Large intestine (tissue), 3 donors: ENCODE measurements around the gene RAB42. TPM values are rescaled to one million over a fixed set of nuclear protein-coding genes. Genes with fewer than 3 reads are reported as not detected.

ENCODE experiments used
- DNase-seq, 2 donors: peaks; one replicate each; pipeline versions ENCODE4 v3.0.0 to v3.0.0-alpha.2; 2013
- H3K27ac ChIP-seq: one replicate; pipeline ENCODE4 v1.5.1; 2013; ENCODE audit warnings: low read length
- H3K27me3 ChIP-seq: 2 replicates; pipeline ENCODE4 v1.6.1; 2013; ENCODE audit warnings: low read length; ENCODE audit not compliant: control insufficient read depth, insufficient read depth
- H3K36me3 ChIP-seq: 2 replicates; pipeline ENCODE4 v1.6.1; 2013; ENCODE audit warnings: low read length; ENCODE audit not compliant: control insufficient read depth, insufficient read depth
- H3K4me1 ChIP-seq: one replicate; pipeline ENCODE4 v1.6.1; 2013; ENCODE audit warnings: low read length; ENCODE audit not compliant: control insufficient read depth, insufficient read depth
- H3K4me3 ChIP-seq: one replicate; pipeline ENCODE4 v1.5.1; 2013; ENCODE audit warnings: low read length
- H3K9me3 ChIP-seq: one replicate; pipeline ENCODE4 v1.6.1; 2013; ENCODE audit warnings: mild to moderate bottlenecking, low read depth, low read length, moderate library complexity; ENCODE audit not compliant: control insufficient read depth
- WGBS: methylation state at CpG from one replicate; pipeline ENCODE4 v1.1.5; 2013; ENCODE audit warnings: low lambda C conversion rate; ENCODE audit not compliant: insufficient coverage; 5-methylcytosine and 5-hydroxymethylcytosine counted together
- polyA plus RNA-seq: library from polyadenylated mRNA; unstranded; fragments of 120-200 nt; gene quantifications from one replicate; pipeline ENCODE4 v1.2.1, GENCODE V29; 2013

Gene RAB42
- polyA plus RNA-seq, 1 donor = 37.1 TPM

GRCh38 chr1:28604411-28604810, 12.3 kb downstream of the RAB42 start:
- whole genome bisulfite sequencing = 83% methylated on average over 1 of the region's 5 CpGs
- no peaks in the 10 kb centered on the region for H3K9me3 ChIP-seq
- no peak overlapping the region for H3K27ac ChIP-seq
- no peak for DNase-seq
- H3K36me3 ChIP-seq = peaks cover 45% of the 10 kb centered on the region
- H3K27me3 ChIP-seq = no peaks in the 10 kb centered on the region
- no peaks in the 10 kb centered on the region for H3K4me1 ChIP-seq
- H3K4me3 ChIP-seq = no peak overlapping the region

GRCh38 chr1:28604962-28605361, 12.9 kb downstream of the RAB42 start:
- H3K4me3 ChIP-seq = no peak overlapping the region
- no peaks in the 10 kb centered on the region for H3K27me3 ChIP-seq
- peaks cover 45% of the 10 kb centered on the region for H3K36me3 ChIP-seq
- WGBS = no CpG with 5 or more reads among the region's 6 CpGs
- no peaks in the 10 kb centered on the region for H3K9me3 ChIP-seq
- H3K4me1 ChIP-seq = no peaks in the 10 kb centered on the region
- peak in 1 of 2 donors; percentile 46 for DNase-seq
- no peak overlapping the region for H3K27ac ChIP-seq

DNA sequence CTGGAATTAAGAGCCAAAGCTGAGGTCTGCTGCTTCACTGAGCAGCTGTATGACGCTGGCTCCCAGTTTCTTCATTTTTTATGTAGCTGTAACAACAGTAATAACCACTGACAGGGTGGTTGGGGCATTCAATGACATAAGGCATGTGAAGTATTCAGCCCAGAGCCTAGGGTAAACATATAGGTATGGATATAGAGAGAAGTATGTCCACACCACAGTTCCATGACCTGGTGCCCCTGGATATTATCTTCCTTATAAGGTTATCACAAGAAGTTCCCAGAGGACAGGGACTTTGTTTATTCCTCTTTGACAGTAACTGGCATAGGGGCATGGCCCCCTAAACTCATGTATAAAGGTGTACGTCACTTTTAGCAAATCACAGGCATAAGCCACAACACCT, 14.7 kb downstream of the RAB42 start:
- no peak overlapping the region for H3K27ac ChIP-seq
- no peak for DNase-seq
- H3K4me3 ChIP-seq = no peak overlapping the region
- no peaks in the 10 kb centered on the region for H3K4me1 ChIP-seq
- WGBS = no CpG with 5 or more reads among the region's 2 CpGs
- H3K9me3 ChIP-seq = no peaks in the 10 kb centered on the region
- peaks cover 54% of the 10 kb centered on the region for H3K36me3 ChIP-seq
- H3K27me3 ChIP-seq = no peaks in the 10 kb centered on the region

- no peaks in the 10 kb centered on the region for H3K4me1 ChIP-seq
- H3K4me3 ChIP-seq = no peak overlapping the region
- whole genome bisulfite sequencing = no CpG with 5 or more reads among the region's 5 CpGs
- no peaks in the 10 kb centered on the region for H3K27me3 ChIP-seq
- DNase-seq = no peak
- no peak overlapping the region for H3K27ac ChIP-seq
- H3K36me3 ChIP-seq = peaks cover 47% of the 10 kb centered on the region
- no peaks in the 10 kb centered on the region for H3K9me3 ChIP-seq
Observed at GRCh38 chr1:28613175-28613574, 21.1 kb downstream of the RAB42 start.

- H3K4me1 ChIP-seq = no peaks in the 10 kb centered on the region
- H3K9me3 ChIP-seq = no peaks in the 10 kb centered on the region
- H3K27me3 ChIP-seq = no peaks in the 10 kb centered on the region
- 100% methylated on average over 1 of the region's 1 CpG for WGBS
- no peak overlapping the region for H3K4me3 ChIP-seq
- no peak for DNase-seq
- H3K27ac ChIP-seq = no peak overlapping the region
- H3K36me3 ChIP-seq = no peaks in the 10 kb centered on the region
Observed at GRCh38 chr1:28631713-28632112, 39.6 kb downstream of the RAB42 start.

- Histone ChIP-seq H3K36me3 (no peaks in the 10 kb centered on the region), H3K4me3 (no peak overlapping the region), H3K27me3 (no peaks in the 10 kb centered on the region), H3K9me3 (no peaks in the 10 kb centered on the region), H3K4me1 (no peaks in the 10 kb centered on the region), H3K27ac (no peak overlapping the region)
- WGBS = no CpG with 5 or more reads among the region's 4 CpGs
- DNase-seq = no peak
Observed at GRCh38 chr1:28632560-28632959, 40.5 kb downstream of the RAB42 start.

DNA sequence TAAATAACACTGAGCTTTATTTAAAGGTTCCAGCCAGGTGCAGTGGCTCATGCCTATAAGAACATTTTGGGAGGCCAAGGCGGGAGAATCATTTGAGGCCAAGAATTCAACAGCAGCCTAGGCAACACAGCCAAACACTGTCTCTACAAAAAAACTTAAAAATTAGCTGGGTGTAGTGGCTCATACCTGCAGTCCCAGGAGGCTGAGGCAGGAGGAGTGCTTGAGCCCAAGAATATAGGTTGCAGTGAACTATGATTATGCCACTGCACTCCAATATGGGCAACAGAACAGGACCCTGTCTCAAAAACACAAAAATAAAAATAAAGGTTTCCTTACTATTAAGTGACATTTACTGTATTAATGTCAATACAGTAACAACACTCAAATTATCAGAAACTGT, 48.7 kb downstream of the RAB42 start:
- Histone ChIP-seq H3K27ac (no peak overlapping the region), H3K36me3 (no peaks in the 10 kb centered on the region)
- no CpG with 5 or more reads among the region's 1 CpG for WGBS

GRCh38 chr1:28642056-28642846, 50.2 kb downstream of the RAB42 start:
- DNase-seq = no peak
- peak overlapping the region; percentile 59 for H3K4me3 ChIP-seq
- H3K27ac ChIP-seq = peak overlapping the region; percentile 84
- no peaks in the 10 kb centered on the region for H3K9me3 ChIP-seq
- H3K27me3 ChIP-seq = no peaks in the 10 kb centered on the region
- 0% methylated on average over 2 of the region's 26 CpGs for WGBS
- no peaks in the 10 kb centered on the region for H3K36me3 ChIP-seq
- H3K4me1 ChIP-seq = peaks cover 2% of the 10 kb centered on the region

More for the DNA sequence above, 48.7 kb downstream of the RAB42 start:
- H3K4me3 ChIP-seq = no peak overlapping the region
- DNase-seq = no peak
- H3K9me3 ChIP-seq = no peaks in the 10 kb centered on the region
- no peaks in the 10 kb centered on the region for H3K27me3 ChIP-seq
- H3K4me1 ChIP-seq = no peaks in the 10 kb centered on the region

GRCh38 chr1:28642847-28643635, 51.0 kb downstream of the RAB42 start, which contains the start of gene TAF12:
Gene TAF12, minus strand, starts transcription at chr1:28643067. Its CDS starts 20,986 bp downstream, at chr1:28622081.
- Histone ChIP-seq H3K36me3 (no peaks in the 10 kb centered on the region), H3K9me3 (no peaks in the 10 kb centered on the region), H3K4me3 (peak within 1 kb of the TSS; percentile 59), H3K27me3 (no peaks in the 10 kb centered on the region), H3K4me1 (peaks cover 9% of the 10 kb centered on the region), H3K27ac (peak within 1 kb of the TSS; percentile 84)
- DNase-seq = peak; percentile 97 to 98
- WGBS = no CpG with 5 or more reads among the region's 49 CpGs

GRCh38 chr1:28644494-28644893, 52.4 kb downstream of the RAB42 start:
- no peak overlapping the region for H3K4me3 ChIP-seq

More at GRCh38 chr1:28644494-28644893, 52.4 kb downstream of the RAB42 start:
- Histone ChIP-seq H3K9me3 (no peaks in the 10 kb centered on the region), H3K27ac (no peak overlapping the region), H3K36me3 (no peaks in the 10 kb centered on the region), H3K27me3 (no peaks in the 10 kb centered on the region), H3K4me1 (peaks cover 11% of the 10 kb centered on the region)
- WGBS = no CpG with 5 or more reads among the region's 3 CpGs
- DNase-seq = no peak
